Activated CD4-positive, alpha-beta T cell treated with anti-CD3 and anti-CD28 coated beads, Interleukin-2, amount 10 ng/mL, durations not matched to agents 7 days and 5 days (primary cell): ENCODE results near the gene RAB25. TPM values are rescaled to one million over a fixed set of nuclear protein-coding genes. Genes with fewer than 3 reads are reported as not detected.
A peak's percentile ranks its signal among the peaks of the same experiment; 100 is the strongest.

ENCODE experiments used
- CTCF ChIA-PET: fragments of 350-600 bp; sonication (Branson Sonifier 250); formaldehyde crosslinking; loops from one replicate; lab custom pipeline; 2021; ENCODE audit warnings: antibody characterized with exemption; lab: Charles Lee
- POLR2A ChIA-PET: fragments of 350-600 bp; sonication (Branson Sonifier 250); formaldehyde crosslinking; loops from one replicate; lab custom pipeline; 2021; ENCODE audit warnings: antibody characterized with exemption; lab: Charles Lee
- DNase-seq: peaks from one replicate; pipeline ENCODE4 v3.0.0-alpha.2; 2020
- H3K27ac Mint-ChIP-seq: one replicate; pipeline ENCODE4 v1.8.0; 2021; ENCODE audit warnings: mild to moderate bottlenecking, moderate library complexity, mixed read lengths
- H3K27me3 Mint-ChIP-seq: one replicate; pipeline ENCODE4 v1.8.0; 2021; ENCODE audit warnings: mixed read lengths
- H3K36me3 Mint-ChIP-seq: one replicate; pipeline ENCODE4 v1.8.0; 2021; ENCODE audit warnings: low read depth, mixed read lengths
- H3K4me1 Mint-ChIP-seq: one replicate; pipeline ENCODE4 v1.8.0; 2021; ENCODE audit warnings: mixed read lengths
- H3K4me3 Mint-ChIP-seq: one replicate; pipeline ENCODE4 v1.8.0; 2021; ENCODE audit warnings: mild to moderate bottlenecking, moderate library complexity, mixed read lengths
- H3K9me3 Mint-ChIP-seq: one replicate; pipeline ENCODE4 v1.8.0; 2021; ENCODE audit warnings: mixed read lengths
- total RNA-seq, 2 experiments: library from RNA; stranded (reverse); gene quantifications; one replicate each; pipeline ENCODE4 v1.2.3, GENCODE V29; 2021

Gene RAB25
- total RNA-seq, 2 experiments from 2014 or later = 0.50 TPM; not detected in 1

- DNase-seq = no peak
- Mint-ChIP-seq H3K27me3 (peaks cover 12% of the 10 kb centered on the region), H3K4me1 (peaks cover 62% of the 10 kb centered on the region), H3K27ac (no peak overlapping the region), H3K9me3 (no peaks in the 10 kb centered on the region), H3K36me3 (no peaks in the 10 kb centered on the region), H3K4me3 (no peak overlapping the region)
- CTCF ChIA-PET = interaction anchor here (0.6 to 26.9 kb wide), 3 partner anchors 23 to 280 kb away, joined by 3 to 645 read pairs (median 4); partner anchors contain the start of gene LMNA
- POLR2A ChIA-PET = no interaction called here
These were observed 39.4 kb downstream of the RAB25 start for GRCh38 chr1:156100205-156100995.

GRCh38 chr1:156101880-156102279 lies 40.9 kb downstream of the RAB25 start:
- Mint-ChIP-seq H3K36me3 (no peaks in the 10 kb centered on the region), H3K27ac (no peak overlapping the region), H3K27me3 (peaks cover 15% of the 10 kb centered on the region), H3K4me3 (no peak overlapping the region), H3K9me3 (no peaks in the 10 kb centered on the region), H3K4me1 (peaks cover 61% of the 10 kb centered on the region)
- ChIA-PET POLR2A (no interaction called here), CTCF (interaction anchor here (1.1 to 26.9 kb wide), 3 partner anchors 12 to 40 kb away, joined by 4 to 645 read pairs (median 5); partner anchors contain the start of gene LMNA)
- no peak for DNase-seq

- peaks cover 52% of the 10 kb centered on the region for H3K4me1 Mint-ChIP-seq
- H3K4me3 Mint-ChIP-seq = no peak overlapping the region
These were observed 41.9 kb downstream of the RAB25 start for GRCh38 chr1:156102633-156103511.

DNA sequence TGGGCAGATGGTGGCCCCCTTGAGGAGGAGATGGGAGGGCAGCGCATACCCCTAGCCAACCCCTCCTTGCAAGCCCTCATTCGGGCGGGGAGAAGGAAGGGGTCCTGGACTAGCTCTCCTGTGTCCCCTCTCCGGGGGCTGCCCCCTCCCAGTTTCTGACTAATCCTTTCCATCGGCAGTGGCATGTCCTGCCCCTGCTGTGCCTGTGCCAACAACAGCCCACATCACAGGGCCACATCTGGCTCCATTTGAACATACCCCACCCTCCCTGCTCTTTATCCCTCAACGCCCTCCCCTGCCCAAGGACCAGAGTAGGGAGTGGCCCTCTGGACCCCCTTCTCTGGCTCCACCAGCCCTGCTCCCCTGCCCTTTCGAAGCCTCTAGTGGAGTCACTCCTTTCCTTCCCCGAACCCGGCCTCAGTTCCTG lies 42.6 kb downstream of the RAB25 start:
- no peaks in the 10 kb centered on the region for H3K36me3 Mint-ChIP-seq
- H3K4me3 Mint-ChIP-seq = no peak overlapping the region
- H3K4me1 Mint-ChIP-seq = peaks cover 46% of the 10 kb centered on the region
- H3K27ac Mint-ChIP-seq = peak overlapping the region; percentile 10
- POLR2A ChIA-PET = no interaction called here
- no peaks in the 10 kb centered on the region for H3K9me3 Mint-ChIP-seq
- DNase-seq = no peak
- H3K27me3 Mint-ChIP-seq = peaks cover 15% of the 10 kb centered on the region
- CTCF ChIA-PET = interaction anchor here (0.9 to 26.9 kb wide), 4 partner anchors 12 to 42 kb away, joined by 3 to 645 read pairs (median 4); partner anchors contain the start of gene LMNA

More at GRCh38 chr1:156102633-156103511, 41.9 kb downstream of the RAB25 start:
- Mint-ChIP-seq H3K27me3 (peaks cover 15% of the 10 kb centered on the region), H3K36me3 (no peaks in the 10 kb centered on the region), H3K9me3 (no peaks in the 10 kb centered on the region), H3K27ac (no peak overlapping the region)
- POLR2A ChIA-PET = no interaction called here
- DNase-seq = no peak
- CTCF ChIA-PET = interaction anchor here (0.9 to 26.9 kb wide), 4 partner anchors 12 to 43 kb away, joined by 3 to 645 read pairs (median 4); partner anchors contain the start of gene LMNA

DNA sequence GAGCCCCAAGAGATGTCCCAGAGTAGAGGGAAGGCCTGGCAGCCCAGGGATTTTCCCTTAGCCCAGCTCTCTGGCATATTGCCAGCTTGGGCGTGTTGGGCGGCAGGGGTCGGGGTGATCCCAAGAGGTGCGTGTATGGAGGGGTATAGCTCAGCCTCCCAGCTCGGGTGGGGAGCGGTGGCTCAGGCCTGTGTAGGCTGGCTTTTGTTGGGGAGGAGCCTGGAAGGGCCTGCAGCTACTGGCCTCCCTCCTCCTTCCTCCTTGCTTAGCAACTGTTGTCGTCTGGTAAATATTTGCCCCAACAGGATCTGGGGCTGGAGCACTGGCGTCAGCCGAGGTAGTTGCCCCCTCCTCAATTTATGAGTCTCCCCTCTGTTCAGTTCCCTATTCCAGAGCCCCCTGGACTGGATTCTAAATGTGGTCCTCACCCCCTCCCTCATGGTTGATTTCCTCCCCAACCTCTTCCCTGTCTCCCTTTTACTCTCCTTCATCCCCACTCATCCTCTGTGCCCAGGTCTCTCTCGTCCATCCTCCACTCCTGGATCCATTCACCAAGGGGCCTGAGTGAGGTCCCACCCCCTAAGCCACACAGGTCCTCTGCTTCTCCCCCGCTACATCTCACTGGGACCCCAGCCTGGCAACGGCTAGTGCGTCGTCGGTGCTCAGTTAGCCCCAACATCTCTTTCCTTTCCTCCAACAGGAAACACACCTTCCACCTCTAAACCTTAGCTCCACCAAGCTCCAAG lies 43.3 kb downstream of the RAB25 start:
- ChIA-PET CTCF (interaction anchor here (0.9 to 26.9 kb wide), 4 partner anchors 8 to 41 kb away, joined by 3 to 645 read pairs (median 15); partner anchors contain the start of gene LMNA), POLR2A (interaction anchor here (0.9 kb wide), 1 partner anchor 9 kb away, joined by 3 read pairs; no protein-coding TSS in a partner anchor)
- H3K27ac Mint-ChIP-seq = peak overlapping the region; percentile 15
- H3K4me1 Mint-ChIP-seq = peaks cover 45% of the 10 kb centered on the region
- peaks cover 15% of the 10 kb centered on the region for H3K27me3 Mint-ChIP-seq
- H3K9me3 Mint-ChIP-seq = no peaks in the 10 kb centered on the region
- H3K36me3 Mint-ChIP-seq = no peaks in the 10 kb centered on the region
- peak; percentile 37 for DNase-seq
- no peak overlapping the region for H3K4me3 Mint-ChIP-seq

DNA sequence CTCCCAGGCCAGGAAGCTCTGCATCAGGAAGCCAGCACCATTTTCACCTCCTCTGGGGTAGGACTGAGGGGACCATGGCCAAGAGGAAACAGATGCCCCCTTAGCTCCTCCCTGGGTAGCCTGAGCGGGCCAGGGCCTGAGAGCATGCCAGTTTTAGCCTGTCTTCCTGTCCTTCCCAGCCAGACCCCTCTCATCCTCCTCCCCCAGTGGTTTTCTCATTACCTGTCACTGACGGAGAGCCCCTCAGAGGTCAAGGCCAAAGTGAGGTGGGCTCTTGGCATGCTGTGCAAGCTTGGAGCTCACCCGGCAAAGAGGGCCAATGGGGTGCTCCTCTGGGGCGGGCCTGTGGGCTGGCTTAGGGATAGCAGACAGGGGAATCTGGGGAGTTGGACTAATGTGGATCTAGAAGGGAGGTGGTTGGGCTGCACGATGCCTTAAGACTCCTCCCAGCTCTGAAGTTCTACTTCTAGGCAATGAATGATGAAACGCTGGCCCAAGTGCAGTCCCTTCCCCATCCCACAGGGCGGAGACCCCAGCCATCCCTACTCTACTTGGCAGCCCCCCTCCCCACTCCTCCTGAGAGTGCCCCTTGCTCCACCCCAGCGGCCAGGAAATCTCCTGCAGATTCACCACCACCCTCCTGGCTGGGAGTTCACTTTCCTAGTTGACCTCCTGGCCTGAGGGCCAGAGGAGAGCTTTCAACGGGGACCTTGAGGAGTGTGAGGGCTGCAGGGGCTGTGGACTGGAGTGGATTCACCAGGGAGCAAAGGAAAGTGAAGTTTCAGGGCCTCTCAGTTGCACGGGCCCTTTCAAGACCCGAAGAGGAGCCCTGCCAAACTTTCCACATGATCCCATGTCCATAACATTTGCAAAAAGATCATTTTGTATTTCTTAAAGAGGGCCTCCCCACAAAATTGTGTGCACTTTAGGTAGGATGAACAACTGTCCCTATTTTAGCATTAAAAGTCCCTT lies 44.2 kb downstream of the RAB25 start:
- no peaks in the 10 kb centered on the region for H3K9me3 Mint-ChIP-seq
- H3K36me3 Mint-ChIP-seq = no peaks in the 10 kb centered on the region
- H3K27ac Mint-ChIP-seq = peak overlapping the region; percentile 78
- H3K4me1 Mint-ChIP-seq = peaks cover 45% of the 10 kb centered on the region
- ChIA-PET POLR2A (interaction anchor here (0.9 kb wide), 1 partner anchor 10 kb away, joined by 3 read pairs; no protein-coding TSS in a partner anchor), CTCF (interaction anchor here (0.5 to 26.9 kb wide), 5 partner anchors 9 to 179 kb away, joined by 3 to 645 read pairs (median 5); partner anchors contain the start of gene LMNA)
- peak overlapping the region; percentile 51 for H3K4me3 Mint-ChIP-seq
- DNase-seq = no peak
- peaks cover 11% of the 10 kb centered on the region for H3K27me3 Mint-ChIP-seq

DNA sequence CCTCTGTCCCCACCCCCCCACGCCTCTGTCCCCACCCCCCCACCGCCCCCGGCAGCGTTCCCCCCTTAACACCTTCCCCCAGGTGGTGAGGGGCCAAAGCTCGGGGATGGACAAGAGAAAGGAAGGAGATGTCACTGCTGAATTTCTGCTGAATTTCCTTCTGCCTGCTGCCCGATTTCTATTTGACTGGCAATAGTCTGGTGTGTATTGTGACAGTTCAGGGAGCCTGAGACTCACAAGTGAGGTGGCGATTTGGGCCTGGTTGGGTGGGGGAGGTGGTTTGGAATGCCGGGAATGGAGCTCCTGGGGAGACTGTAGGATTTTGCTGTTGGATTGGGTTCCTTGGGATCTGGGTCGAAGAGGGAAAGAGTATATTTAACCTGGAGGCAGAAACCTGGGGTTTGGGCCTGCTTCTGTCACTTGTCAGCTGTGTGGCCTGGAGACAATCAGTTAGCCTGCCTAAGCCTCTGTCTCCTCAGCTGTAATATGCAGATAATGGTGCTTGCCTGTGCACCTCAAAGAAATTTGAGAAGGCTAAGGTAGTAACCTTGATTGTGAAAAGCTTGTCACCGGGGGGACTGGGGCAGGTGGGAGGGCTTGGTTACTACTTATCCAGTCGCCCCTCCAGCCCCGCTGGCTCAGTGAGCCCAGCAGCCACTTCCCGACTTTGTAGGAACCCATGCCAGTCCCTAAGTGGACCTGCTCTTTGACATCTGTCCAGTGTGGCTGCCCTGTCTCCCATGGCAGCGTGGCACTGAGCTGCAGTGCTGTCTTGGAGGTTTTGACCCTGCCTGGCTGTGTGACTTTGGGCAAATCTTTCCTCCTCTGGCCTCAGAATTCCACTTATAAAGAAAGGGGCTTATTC lies 45.9 kb downstream of the RAB25 start:
- H3K36me3 Mint-ChIP-seq = no peaks in the 10 kb centered on the region
- H3K4me3 Mint-ChIP-seq = peak overlapping the region; percentile 1
- H3K27ac Mint-ChIP-seq = peak overlapping the region; percentile 78
- ChIA-PET CTCF (interaction anchor here (0.6 to 26.9 kb wide), 10 partner anchors 8 to 1502 kb away, joined by 3 to 645 read pairs (median 4); partner anchors contain the start of gene LMNA), POLR2A (no interaction called here)
- no peaks in the 10 kb centered on the region for H3K9me3 Mint-ChIP-seq
- H3K27me3 Mint-ChIP-seq = peaks cover 8% of the 10 kb centered on the region
- no peak for DNase-seq
- peaks cover 35% of the 10 kb centered on the region for H3K4me1 Mint-ChIP-seq

- ChIA-PET POLR2A (interaction anchor here (0.7 kb wide), 1 partner anchor 19 kb away, joined by 3 read pairs; no protein-coding TSS in a partner anchor), CTCF (interaction anchor here (0.7 to 26.9 kb wide), 2 partner anchors 16 to 95 kb away, joined by 3 to 645 read pairs; partner anchors contain the start of gene LMNA)
- H3K9me3 Mint-ChIP-seq = no peaks in the 10 kb centered on the region
- H3K4me1 Mint-ChIP-seq = peaks cover 32% of the 10 kb centered on the region
- DNase-seq = no peak
- H3K27ac Mint-ChIP-seq = no peak overlapping the region
- no peaks in the 10 kb centered on the region for H3K36me3 Mint-ChIP-seq
- peaks cover 19% of the 10 kb centered on the region for H3K27me3 Mint-ChIP-seq
- no peak overlapping the region for H3K4me3 Mint-ChIP-seq
These were observed 47.1 kb downstream of the RAB25 start for GRCh38 chr1:156108057-156108456.

DNA sequence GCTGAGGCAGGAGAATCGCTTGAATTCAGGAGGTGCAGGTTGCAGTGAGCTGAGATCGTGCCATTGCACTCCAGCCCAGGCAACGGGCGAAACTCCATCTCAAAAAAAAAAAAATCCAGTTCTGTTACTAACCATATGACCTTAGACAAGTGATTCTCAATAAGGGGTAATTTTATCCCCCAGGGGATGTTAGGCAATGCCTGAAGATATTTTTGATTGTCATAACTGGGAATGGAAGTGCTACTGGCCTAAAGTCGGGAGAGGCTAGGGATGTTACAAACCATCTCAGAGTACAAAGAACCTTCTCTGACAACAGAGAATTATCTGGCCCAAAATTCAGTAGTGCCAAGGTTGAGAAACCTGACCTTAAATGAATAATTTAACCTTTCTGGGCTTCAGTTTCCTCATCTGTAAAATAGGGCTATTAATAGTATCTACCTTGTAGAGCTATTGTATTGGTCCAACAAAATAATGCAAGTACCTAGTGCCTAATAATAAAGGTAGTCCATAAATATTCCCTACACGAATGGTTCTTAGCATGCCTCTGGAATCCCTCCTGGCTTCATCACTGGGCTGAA lies 47.8 kb downstream of the RAB25 start:
- CTCF ChIA-PET = interaction anchor here (1.3 to 26.9 kb wide), 2 partner anchors 15 to 63 kb away, joined by 3 to 645 read pairs; partner anchors contain the start of gene LMNA
- Mint-ChIP-seq H3K4me3 (no peak overlapping the region), H3K27me3 (peaks cover 26% of the 10 kb centered on the region), H3K36me3 (no peaks in the 10 kb centered on the region), H3K27ac (no peak overlapping the region), H3K4me1 (peaks cover 29% of the 10 kb centered on the region), H3K9me3 (no peaks in the 10 kb centered on the region)
- POLR2A ChIA-PET = interaction anchor here (0.7 kb wide), 1 partner anchor 19 kb away, joined by 3 read pairs; no protein-coding TSS in a partner anchor
- no peak for DNase-seq

DNA sequence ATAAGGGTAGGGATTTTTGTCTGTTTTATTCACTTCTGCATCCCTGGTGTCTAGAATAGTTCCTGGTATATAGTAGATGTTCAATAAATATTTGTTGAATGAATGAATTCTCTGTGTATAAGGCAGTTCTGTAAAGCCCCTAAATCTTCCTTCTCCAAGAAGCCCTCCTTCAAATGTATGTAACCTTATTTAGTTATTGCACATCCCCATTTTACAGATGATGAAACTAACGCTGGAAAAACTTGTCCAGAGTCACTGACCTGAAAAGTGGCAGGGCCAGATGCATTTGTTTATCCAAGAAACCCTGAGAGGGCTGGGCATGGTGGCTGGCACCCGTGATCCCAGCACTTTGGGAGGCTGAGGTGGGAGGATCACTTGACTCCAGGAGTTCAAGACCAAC lies 49.3 kb downstream of the RAB25 start:
- DNase-seq = no peak
- no peaks in the 10 kb centered on the region for H3K36me3 Mint-ChIP-seq
- H3K4me3 Mint-ChIP-seq = no peak overlapping the region
- peaks cover 31% of the 10 kb centered on the region for H3K4me1 Mint-ChIP-seq
- H3K27me3 Mint-ChIP-seq = peaks cover 39% of the 10 kb centered on the region
- ChIA-PET CTCF (interaction anchor here (1.2 to 26.9 kb wide), 3 partner anchors 11 to 65 kb away, joined by 3 to 645 read pairs (median 4); partner anchors contain the start of gene LMNA), POLR2A (no interaction called here)
- no peak overlapping the region for H3K27ac Mint-ChIP-seq
- no peaks in the 10 kb centered on the region for H3K9me3 Mint-ChIP-seq
